NCI-H2081 (cell line): ENCODE data around the gene IRF5.
"Not testable (repeated sequence)": the region's sequence is repeated elsewhere in the genome, so short reads cannot be mapped to it uniquely, and the experiment has no call there.

Source experiments
- DNase-seq, 2 experiments: peaks; one replicate each; lab custom pipeline; 2025; lab: John Stamatoyannopoulos, UW

Gene IRF5

DNA sequence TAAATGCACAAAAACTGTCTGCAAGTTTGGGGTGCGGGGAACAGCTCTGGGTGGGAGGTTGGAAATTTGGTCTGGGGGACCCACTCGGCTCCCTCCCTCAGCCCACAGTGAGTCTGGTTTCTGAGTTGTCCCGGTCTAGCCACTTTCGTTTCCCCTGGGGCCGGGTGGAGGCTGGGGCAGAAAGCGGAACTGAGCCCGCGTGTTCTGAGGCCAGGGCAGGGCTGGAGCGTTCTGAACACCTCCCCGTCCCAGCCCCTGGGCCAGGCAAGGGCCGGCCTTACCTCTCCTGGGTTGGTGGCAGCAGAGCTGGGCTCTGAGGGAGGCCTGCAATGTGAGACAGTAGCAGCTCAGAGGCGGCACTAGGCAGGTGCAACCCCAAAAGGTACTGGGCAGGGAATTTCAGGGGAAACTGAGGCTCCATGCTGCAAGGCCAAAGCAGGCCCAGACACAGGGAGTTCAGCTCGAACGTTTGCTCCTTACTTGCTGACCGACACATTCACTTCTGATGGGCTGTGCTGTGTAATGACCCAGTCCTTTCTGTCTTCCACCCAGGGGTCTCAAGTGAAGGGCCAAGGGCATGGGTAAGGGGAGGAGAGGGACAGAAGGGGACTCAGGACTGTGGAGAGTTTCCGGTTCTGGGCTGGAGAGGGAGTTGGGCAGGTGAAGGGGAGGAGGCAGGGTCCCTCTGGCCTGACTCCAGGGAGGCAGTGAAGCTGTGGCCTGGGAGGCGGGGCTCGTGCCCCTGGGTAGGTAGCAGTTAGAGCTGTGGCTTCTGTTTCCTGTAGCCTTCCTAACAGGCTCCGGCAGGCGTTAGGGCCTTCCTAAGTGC is 3.0 kb downstream of the IRF5 start:
- no peak for DNase-seq

GRCh38 chr7:128941323-128941890 is 3.7 kb downstream of the IRF5 start:
- DNase-seq = no peak

- DNase-seq = no peak
Measured at GRCh38 chr7:128941946-128942526, 4.3 kb downstream of the IRF5 start.

DNA sequence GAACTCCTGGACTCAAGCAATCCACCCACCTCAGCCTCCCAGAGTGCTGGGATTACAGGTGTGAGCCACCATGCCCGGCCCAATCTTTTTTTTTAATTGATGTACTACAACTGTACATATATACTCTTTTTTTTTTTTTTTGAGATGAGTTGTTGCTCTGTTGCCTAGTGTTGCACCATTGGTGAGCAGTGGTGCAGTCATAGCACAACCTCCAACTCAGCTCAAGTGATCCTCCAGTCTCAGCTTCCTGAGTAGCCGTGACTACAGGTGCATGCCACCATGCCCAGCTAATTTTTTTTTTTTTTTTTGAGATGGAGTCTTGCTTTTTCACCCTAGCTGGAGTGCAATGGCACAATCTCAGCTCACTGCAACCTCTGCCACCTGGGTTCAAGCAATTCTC is 5.5 kb downstream of the IRF5 start:
- DNase-seq = not testable (repeated sequence)

GRCh38 chr7:128944487-128945236 is 6.9 kb downstream of the IRF5 start:
- no peak for DNase-seq

GRCh38 chr7:128945668-128946366 is 8.1 kb downstream of the IRF5 start:
- DNase-seq = no peak

GRCh38 chr7:128946936-128947830 is 9.5 kb downstream of the IRF5 start:
- DNase-seq = no peak

GRCh38 chr7:128947854-128948253 is 10.1 kb downstream of the IRF5 start:
- no peak for DNase-seq

- DNase-seq = no peak
Measured at GRCh38 chr7:128948312-128948973, 10.7 kb downstream of the IRF5 start.

GRCh38 chr7:128948976-128949760 is 11.4 kb downstream of the IRF5 start:
- DNase-seq = no peak

DNA sequence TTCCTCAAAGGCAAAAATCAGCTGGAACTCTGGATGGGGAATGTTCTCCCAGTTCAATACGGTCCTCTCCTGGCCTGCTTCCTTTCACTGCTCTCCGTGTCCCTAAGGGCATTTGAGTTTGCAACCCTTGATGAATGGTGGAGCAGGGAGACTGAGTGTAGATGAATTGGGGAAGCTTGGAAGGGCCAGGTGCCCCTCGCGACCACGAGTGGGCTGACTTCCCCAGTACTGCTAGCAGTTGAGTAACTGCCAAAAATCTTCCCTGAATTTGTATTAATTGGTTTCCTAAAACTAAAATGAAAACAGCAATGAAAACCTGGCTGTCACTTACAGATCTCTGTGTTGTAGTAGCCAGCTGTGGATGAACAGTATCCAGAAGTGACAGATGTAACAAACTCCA is 13.6 kb downstream of the IRF5 start:
- no peak for DNase-seq

- no peak for DNase-seq
Measured at GRCh38 chr7:128954150-128954549, 16.4 kb downstream of the IRF5 start.

GRCh38 chr7:128954830-128955802 is 17.4 kb downstream of the IRF5 start:
- DNase-seq = peak; percentile 21 to 56

DNA sequence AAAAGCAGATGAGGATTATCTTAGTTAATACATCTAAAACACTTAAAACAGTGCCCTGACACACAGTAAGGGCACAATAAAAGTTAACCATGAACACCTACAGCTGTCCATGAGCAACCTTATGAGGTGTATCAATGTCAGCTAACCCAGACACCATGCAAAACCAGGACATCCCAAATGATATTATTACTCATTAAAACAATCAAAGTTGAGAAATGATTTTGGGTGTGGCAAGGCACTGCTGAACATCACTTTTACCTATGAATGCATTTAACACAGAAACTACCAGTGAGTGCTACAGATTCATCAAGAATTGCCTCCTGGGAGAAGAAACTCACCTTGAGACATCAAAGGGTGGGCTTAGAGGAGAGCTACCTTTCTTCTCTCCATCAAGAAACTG is 18.3 kb downstream of the IRF5 start:
- DNase-seq = no peak

GRCh38 chr7:128959296-128959695 is 21.6 kb downstream of the IRF5 start:
- DNase-seq = no peak

- DNase-seq = no peak
Measured at GRCh38 chr7:128961030-128961659, 23.4 kb downstream of the IRF5 start.

GRCh38 chr7:128962899-128963298 is 25.2 kb downstream of the IRF5 start:
- no peak for DNase-seq

- no peak for DNase-seq
Measured at GRCh38 chr7:128963327-128963757, 25.6 kb downstream of the IRF5 start.
